Stimulated activated CD8-positive, alpha-beta memory T cell treated with anti-CD3 and anti-CD28 coated beads, Interleukin-7, amount 100 ng/mL, for 24 hours (primary cell): Measurements from ENCODE around the gene ANKRD1.

Source experiments
- DNase-seq: peaks from one replicate; pipeline ENCODE4 v3.0.0-alpha.2; 2020; ENCODE audit warnings: low read depth

The ANKRD1 gene

DNA sequence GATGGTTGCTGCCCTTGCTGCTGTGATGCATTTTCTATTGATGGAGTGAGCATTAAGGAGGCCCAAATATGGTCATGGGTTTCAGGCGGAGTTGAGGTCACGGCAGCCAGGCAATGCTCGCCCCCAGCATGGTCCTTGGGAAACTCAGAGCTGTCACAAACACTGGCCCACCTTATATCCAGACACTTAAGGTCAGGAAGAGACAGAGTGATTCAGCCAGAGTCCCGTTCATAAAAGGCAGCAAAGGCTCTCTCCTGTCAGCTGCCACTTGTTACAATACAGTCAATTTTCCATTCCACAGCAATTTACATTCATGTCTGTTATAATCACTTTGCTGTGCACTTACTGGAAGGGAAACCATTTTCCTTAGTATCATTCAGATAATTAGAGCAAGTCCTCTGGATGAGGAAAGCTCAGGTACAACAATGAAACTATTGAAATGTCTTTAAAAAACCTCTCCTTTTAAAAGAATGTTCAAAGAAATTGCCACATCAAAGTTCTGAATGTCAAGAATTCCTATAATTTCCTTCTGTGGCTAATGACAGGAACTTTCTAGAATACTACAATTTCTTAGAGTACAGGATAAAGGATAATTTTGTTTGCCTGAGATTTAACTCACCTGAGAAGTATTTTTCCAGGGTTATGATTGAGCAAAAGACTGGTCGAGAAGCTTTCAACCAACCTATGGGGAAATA is 14.8 kb upstream of the ANKRD1 start:
- no peak for DNase-seq

DNA sequence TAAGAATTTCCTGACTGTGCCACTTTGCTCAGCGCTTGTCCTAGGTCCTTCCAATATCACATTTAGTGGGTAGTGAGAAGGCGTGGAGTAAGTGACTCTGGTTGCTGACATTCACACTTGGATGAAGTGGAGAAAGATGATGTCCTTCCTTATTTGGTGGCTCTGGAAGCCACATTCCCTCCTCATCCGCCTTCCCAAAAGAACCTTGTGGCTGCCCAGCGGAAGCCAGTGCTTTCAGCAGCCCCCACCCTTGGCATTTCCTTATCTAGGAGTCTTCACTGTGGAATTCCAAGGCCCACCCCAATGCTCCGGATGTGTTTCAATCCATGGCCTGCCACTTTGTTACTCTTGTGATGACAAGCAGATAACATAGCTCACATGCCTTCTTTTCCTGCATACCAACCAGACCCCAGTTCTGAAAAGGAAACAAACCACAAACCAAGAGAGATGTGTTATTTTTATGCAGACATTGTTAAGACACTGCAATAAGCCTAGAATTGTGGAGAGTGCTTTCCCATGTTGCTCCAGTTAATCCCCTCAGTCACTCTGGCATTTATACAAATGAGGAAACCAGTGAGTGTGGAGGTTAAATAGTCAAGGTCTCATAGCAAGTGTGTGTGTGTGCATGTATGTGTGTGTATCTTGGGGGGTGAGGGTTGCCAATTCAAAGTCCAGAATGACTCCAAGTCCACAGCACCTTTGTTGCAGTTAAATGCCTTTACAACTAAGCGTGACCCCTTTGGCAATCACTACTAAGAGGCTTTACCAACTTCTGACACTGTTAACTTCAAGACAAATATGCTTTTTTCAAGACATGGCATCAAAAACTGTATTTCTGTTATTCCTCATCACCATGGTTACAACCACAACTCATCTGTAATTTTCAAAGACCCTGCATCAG is 10.3 kb upstream of the ANKRD1 start:
- DNase-seq = no peak

DNA sequence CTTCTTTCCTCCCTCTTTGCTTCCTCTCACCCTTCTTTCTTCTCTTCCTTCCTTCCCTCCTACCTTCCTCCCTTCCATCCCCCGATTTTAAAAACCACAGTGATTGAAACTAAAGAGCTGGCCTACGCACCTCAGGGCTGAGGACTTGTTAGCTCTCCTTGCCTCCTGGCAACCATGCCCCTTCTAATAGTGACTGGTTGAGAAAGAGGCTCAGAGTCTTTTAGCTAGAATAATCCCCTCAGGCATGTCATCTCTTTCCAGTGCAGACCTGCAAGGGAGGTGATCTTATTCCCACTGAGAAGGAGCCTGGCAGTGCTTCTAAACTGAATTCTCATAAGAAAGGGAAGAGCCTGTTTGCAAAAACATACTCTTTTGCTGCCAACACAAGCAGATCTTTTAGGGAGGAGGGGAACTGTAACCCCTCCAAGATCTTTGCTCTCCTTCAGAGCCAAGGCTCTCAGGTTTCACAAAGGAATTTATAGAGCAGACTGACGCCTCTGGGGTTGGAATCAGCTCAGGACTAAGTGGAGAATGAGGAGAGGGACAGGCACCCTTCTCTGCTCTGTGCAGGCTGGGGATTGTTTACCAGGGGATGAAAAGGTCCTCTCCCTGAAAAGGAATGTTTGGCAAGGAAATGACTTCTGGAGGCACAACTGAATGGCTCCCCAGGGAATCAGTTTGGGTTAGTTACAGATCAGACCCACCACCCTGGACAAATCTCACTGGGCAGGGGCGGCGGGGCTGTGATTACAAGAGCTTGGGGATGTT is 9.4 kb upstream of the ANKRD1 start:
- no peak for DNase-seq

DNA sequence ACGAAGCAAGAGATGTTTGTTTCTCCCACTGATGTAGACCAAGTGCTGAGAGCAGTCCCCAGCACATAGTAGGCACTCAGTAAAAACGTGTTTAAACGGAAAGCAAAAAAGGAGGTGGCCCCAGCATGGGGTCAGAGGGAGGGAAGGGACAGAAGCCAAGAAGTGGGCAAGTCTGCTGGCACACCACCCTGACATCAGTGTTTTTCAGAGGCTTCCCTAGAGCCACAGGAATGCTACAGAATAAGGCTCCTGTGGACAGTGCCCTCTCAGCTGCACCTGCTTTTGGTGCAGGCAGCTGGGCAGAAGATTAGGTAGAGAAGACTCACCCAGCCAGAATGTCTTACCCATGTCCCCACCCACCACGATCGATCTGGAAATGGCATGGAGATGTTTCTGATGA is 8.3 kb upstream of the ANKRD1 start:
- DNase-seq = no peak

DNA sequence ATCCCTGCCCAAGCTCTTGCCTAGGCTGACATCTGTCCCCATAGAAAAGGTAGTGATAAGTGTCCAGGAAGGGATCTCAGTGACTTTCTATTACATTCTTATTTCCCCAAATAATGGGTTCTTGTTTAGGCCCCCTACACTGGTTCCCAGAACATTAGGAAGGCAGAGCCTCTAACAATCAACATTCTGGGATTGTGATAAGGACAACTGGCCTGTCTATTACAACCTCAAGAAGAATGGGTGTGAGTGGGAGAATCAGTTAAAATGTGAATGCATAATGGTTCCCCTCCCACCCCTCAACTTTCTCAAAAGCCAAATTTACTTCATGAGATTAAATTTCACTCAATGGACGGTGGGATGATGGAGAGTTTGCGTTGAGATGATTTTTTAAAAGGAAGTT is 6.4 kb upstream of the ANKRD1 start:
- no peak for DNase-seq

DNA sequence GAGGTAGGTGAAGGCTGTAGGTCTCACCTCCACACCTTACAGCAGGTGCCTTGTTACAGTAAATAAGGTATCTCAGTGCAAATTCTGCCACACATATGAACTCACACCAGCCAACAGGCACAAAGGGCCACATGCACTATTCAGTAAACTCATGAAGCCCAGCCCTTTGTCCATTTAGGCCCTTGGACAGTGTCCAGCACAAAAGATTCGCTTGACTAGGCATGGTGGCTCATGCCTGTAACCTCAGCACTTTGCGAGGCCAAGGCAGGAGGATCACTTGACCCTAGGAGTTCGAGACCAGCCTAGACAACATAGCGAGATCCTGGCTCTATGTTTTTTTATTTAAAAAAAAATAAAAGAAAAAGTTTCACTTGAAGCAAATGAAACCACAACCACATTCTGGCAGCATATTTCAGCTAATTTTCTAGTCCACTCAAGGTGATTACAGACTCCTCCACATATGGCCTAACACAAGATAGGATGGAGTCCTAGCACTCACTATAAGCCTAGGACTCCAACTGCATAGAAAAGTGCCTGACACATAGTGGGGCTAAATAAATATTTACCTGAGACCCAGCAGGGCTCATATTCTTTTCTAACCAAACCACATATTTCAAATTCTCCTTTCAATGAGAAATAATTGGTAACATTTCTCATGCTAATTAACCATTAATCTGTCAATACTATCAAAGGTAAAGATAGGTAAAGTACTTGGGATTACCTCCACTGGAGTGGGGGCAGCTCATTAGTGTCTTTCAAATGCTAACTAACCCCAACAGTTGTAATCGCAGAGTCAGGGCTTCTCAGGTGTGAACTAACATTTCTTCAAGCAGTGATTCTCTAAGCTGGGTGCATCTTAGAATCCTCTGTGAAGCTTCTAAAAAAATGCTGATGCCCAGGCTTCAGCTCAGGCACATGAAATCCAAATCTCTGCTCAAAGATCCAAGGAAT is 4.5 kb upstream of the ANKRD1 start:
- no peak for DNase-seq

DNA sequence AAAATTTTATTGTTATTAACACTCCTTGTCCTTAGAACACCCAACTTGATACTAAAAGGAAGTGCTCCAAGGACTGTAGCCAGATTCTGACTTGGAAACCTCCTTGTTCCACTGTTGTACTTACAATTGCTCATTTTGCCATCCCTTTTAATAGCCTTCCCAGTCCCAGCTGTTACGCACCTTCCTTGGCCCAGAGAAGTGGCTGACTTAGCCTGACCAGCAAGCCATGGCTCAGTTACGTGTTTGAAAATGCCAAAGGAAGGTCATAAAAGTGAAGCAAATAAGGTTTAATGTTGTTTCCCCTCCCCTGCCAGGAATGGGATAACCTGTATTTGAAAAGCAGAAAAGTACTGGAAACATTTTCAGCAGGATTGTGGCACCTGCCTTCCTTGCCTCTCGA is 3.7 kb upstream of the ANKRD1 start:
- DNase-seq = no peak

DNA sequence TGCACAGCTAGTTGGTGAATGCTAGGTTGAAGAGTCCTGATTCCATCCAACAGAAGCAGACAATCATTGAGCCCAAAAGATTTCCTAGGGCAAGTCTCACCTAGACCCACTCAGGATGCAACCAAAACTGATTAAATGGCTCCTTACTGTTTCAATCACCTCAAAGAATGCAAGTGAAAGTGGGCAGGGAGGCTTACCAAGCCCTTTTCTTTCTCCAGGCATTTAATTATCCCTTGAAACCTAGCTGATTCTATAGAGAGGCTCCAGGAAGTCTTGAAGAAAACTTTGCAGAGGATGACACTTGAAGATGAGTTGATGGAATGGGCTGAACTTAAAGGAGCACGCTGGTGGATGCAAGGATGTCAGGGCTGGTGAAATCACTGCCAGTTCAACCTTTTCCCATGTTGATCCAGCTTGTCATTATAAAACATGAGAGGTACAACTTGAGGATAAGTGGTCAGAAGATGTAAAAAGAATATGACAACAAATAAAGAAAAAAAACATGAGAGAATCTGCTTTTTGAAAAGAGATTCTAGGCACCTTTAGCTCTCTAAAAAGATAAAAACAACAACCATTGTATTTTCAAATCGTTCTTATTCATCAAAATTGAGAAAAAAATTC is 2.3 kb upstream of the ANKRD1 start:
- DNase-seq = no peak

DNA sequence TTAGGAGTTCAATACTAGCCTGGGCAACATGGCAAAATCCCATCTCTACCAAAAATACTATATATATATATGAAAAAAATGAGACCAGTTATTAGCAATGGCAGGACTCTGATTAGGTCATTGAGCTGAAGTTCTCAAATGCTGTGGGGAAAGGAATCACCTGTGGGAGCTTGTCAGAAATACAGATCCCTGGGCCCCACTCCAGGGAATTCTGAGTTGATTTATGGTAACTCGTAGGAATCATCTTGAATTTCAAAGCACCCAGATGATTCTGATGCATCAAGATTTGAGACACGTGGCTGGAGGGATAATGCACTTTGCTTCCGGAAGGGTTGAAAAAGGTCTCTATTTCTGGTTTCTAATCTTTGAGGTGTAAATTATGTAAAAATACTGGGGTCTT is 1.0 kb upstream of the ANKRD1 start:
- DNase-seq = no peak

DNA sequence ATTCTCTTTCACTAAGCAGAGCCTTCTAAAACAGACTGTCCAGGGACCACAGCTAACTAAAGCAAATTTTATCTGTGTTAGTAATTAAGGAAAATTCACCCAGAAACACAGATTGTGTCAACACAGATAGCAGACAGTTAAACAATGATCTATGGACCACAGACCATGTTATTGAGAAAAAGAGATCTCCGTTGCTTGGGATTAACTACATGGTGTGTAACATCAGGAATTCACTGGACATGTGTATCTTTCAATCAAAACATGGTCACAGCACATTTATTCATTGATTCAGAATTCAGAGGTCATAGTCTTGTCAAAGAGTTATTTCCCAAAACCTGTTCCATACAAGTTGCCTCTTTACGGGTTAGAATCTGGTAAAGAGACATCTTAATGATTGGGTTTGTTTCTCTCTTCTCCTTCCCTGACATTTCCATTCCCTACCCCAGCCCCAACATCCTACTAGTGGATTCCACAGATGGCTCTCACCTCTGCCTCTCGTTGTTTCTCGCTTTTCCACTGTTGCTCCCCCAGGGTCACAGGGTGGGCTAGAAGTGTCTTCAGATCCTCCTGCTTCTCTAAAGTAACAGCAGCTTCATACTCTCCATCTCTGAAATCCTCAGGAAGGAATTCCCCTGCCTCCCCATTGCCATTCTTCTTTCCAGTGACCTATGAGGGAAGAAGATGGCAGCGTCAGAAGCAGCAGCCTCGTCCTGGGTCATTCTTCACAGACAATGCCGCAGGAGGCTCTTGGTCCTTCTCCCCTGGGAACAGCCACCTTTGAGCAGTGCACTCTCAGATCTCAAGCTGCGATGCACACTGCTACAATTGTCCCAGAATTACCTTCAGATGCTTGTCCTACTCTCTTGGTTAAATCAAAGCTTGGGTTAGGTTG is 958 bp downstream of the ANKRD1 start:
- no peak for DNase-seq

DNA sequence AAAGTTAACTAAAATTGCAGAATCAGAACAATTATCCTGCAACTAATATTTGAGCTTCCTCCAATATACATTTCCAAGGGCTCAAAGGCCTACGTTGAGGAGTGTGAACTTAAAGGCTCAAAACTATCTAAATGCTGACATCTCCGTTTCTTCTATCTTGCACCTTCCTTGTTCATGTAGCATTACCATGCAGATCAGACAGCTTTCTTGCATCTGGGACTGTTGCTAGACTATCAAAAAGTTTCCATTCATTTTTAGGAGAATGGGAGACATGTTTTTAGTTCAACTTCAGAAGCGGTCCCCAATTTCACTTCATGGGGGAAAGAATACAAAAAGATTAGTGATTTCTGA is 2.9 kb downstream of the ANKRD1 start:
- DNase-seq = no peak

DNA sequence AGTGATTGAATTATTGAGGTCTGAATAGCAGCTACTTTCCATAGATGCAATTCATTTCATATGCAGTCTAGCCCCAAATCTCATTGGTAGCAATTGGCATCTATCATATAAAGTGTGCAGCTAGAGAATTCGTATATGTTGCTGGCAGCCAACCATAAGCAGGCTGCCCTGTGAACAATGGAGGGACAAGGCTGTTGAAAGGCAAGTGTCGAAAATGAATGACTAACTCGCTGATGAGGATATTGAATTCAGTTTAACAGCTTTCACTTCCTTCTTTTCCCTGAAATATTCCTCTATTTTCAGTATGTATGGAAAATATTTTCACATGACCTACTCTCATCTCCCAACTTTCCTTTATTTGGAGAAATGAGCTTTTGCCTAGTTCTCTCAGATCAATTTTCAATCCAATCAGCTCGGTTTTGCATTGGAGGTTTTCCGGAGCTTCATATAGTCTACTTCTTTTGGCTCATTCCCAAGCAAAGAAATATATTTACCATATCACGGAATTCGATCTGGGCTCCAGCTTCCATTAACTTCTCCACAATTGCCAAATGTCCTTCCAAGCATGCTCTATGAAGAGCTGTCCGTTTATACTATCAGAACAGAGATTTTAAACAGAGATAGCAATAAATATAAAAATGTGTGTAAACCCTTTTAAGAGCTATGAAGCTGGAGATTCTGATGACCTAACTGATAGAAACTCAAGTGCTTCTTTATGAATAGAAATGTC is 3.5 kb downstream of the ANKRD1 start:
- no peak for DNase-seq

DNA sequence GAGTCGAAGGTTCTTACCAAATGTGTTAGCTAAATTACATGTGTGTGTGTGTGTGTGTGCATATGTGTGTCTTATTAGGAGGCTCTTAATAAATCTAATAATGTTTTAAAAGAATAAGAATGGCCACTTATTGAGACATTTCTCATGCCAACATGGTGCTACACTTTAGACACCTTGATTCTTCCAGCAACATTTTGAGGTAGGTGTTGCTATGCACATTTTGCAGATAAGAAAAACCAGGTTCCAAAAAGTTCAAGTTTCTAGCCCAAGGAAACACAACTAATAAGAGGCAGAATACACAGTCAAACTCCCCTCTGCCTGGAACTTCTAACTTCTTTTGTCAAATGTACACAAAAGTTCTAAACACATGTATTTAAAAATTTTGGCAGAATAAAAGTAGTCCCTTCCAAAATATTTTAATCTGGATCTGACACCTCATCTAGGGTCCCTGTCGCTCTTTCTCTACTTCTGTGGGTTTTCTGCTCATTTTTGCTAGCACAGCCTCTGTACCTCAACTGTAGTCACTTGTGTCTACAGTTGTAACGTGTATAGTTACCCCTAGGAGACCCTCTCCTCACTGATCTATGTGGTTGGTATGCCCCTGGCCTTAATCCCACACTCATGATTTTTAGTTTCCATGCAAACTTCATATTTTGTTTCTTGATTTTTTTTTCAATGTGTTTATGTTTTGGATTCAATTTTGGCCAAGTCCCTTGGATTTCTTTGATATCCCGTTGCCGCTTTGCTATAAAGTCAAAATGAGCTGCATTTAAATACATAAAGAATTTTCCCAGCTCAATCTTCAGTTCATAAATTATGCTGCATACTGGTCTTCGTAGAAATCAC is 4.3 kb downstream of the ANKRD1 start:
- DNase-seq = no peak

DNA sequence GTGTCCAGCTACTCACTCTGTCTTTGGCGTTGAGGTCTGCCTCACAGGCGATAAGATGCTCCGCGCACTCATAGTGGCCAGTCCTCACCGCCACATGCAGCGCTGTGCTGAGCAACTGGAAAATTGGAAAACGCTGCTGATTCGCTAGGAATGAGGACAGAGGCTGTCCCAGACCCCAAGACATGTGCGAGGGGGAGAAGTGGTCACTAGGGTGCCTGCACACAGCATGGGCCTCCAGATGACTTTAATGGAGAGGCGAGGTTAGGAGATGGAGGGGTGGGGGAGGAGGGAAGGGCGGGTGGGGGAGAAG is 5.2 kb downstream of the ANKRD1 start:
- no peak for DNase-seq

DNA sequence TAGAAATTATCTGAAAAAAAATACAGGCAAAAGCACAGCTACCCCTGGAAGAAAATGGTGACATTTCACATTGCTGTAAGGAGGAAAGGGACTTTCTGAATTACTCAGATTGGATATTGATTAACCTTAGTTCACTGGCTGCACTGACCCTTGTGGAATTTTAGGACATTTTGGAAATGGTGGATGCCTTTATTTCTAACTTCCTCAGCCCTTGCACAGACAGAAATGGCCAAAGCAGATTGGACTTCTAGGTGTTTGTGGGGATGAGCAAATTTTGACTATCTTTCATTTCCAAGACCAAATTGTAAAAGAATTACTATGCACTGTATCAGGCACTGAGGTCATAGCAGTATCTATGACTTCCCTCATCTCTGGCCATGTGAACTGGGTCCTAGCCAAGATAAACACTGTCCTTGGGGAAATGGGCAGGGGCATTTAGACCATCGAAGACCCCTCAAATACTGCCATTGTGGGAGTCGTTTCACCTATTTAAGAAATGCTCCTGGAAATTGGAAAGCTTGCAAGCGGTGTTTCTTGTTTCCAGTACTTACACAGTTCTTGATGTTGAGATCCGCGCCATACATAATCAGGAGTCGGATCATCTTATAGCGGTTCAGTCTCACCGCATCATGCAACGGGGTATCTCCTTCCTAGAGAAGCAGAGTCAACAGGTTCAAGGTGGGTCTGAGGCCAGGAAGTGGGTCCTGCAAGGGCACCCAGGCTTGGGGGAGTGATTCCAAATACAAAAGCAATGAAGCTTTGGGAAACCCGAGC is 5.7 kb downstream of the ANKRD1 start:
- no peak for DNase-seq

DNA sequence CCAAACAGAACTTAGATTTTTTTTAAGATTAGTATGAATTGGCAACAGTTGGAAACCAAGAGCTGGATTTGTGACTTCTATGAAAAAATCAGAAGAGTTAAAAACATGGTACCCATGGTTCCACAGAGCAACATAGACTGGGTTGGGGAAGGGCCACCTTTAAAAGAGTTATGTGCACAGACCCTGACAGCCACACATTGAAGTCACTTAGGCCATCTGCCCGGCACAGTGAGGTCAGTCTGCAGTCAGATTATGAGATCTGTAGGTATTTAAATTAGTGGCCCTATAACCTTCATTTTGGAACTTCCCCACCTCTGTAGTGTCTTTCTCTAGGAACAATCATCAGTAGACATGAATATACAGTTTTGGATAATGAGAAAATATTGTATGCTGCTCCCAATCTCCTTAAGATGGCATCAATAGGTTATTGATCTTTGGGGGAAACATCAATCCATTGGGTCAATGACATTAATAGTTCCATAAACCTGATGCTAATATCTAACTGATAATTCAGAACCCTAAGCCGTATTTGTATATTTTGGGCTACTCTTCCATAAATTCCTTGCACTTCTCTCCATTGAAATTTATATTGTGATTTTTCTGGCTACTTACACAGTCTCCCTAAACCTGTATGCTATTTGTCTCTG is 7.0 kb downstream of the ANKRD1 start:
- DNase-seq = no peak

DNA sequence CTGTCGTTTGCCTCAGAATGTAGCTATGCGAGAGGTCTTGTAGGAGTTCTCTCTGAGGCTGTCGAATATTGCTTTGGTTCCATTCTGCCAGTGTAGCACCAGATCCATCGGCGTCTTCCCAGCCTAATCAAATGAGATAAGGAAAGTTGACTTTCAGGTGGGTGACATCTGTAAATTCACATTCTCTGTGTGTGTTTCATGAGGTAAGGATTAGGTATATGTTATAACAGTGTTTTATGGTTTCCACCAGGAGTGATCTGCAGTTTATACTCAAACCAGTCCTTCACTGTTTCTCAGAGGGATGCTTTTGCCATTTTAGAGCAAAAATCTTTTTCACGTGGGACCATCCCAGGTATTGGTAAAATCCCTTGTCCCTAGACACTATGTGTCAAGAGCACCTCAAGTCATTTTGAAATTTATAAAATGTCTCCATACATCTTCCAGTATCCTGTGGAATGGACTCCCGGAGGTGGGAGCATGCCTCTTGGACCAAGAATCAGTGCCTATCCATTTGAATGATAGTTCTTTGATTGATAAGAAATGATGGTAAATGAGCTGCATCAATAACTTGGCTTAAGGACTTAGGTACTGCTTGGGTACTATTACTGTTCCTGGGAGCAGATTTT is 7.9 kb downstream of the ANKRD1 start:
- no peak for DNase-seq
